IPS-20b (cell line): Measurements from ENCODE around the gene DNAJC6.
"Not testable (repeated sequence)": the region's sequence is repeated elsewhere in the genome, so short reads cannot be mapped to it uniquely, and the experiment has no call there.

Source experiments
- H3K27ac ChIP-seq: one replicate; pipeline ENCODE4 v1.5.1; 2013; ENCODE audit warnings: low read length
- H3K27me3 ChIP-seq: 2 replicates; pipeline ENCODE4 v1.6.1; 2013; ENCODE audit warnings: mild to moderate bottlenecking, low read length, inconsistent platforms; ENCODE audit not compliant: insufficient read depth
- H3K36me3 ChIP-seq: 2 replicates; pipeline ENCODE4 v1.6.1; 2013; ENCODE audit warnings: low read depth, mild to moderate bottlenecking, inconsistent platforms, low read length, moderate library complexity; ENCODE audit not compliant: insufficient read depth
- H3K4me1 ChIP-seq: 2 replicates; pipeline ENCODE4 v1.6.1; 2013; ENCODE audit warnings: mild to moderate bottlenecking, control low read depth, inconsistent platforms, low read length, moderate library complexity; ENCODE audit not compliant: insufficient read depth
- H3K4me3 ChIP-seq: 2 replicates; pipeline ENCODE4 v1.5.1; 2013; ENCODE audit warnings: mild to moderate bottlenecking, low read length, inconsistent platforms
- H3K9ac ChIP-seq: 2 replicates; pipeline ENCODE4 v1.6.1; 2013; ENCODE audit warnings: low read depth, mild to moderate bottlenecking, inconsistent platforms, low read length, moderate library complexity
- H3K9me3 ChIP-seq: 2 replicates; pipeline ENCODE4 v1.6.1; 2013; ENCODE audit warnings: mild to moderate bottlenecking, low read depth, low read length, inconsistent platforms; ENCODE audit not compliant: insufficient read depth

DNAJC6 gene

GRCh38 chr1:65440915-65441314, 131.6 kb downstream of the DNAJC6 start:
- Histone ChIP-seq H3K4me1 (peaks cover 11% of the 10 kb centered on the region), H3K9ac (no peak overlapping the region), H3K9me3 (no peaks in the 10 kb centered on the region), H3K4me3 (no peak overlapping the region), H3K27ac (no peak overlapping the region), H3K36me3 (no peaks in the 10 kb centered on the region), H3K27me3 (no peaks in the 10 kb centered on the region)

- Histone ChIP-seq H3K4me3 (no peak overlapping the region), H3K4me1 (peaks cover 11% of the 10 kb centered on the region), H3K9me3 (no peaks in the 10 kb centered on the region), H3K27ac (no peak overlapping the region), H3K36me3 (no peaks in the 10 kb centered on the region), H3K27me3 (no peaks in the 10 kb centered on the region), H3K9ac (no peak overlapping the region)
Observed at GRCh38 chr1:65441464-65441863, 132.1 kb downstream of the DNAJC6 start.

- Histone ChIP-seq H3K4me3 (no peak overlapping the region), H3K9ac (no peak overlapping the region), H3K9me3 (no peaks in the 10 kb centered on the region), H3K4me1 (peaks cover 11% of the 10 kb centered on the region), H3K27ac (no peak overlapping the region), H3K36me3 (no peaks in the 10 kb centered on the region), H3K27me3 (no peaks in the 10 kb centered on the region)
Observed at GRCh38 chr1:65442442-65442841, 133.1 kb downstream of the DNAJC6 start.

GRCh38 chr1:65443647-65444046, 134.3 kb downstream of the DNAJC6 start:
- Histone ChIP-seq H3K4me3 (no peak overlapping the region), H3K9ac (no peak overlapping the region), H3K27ac (no peak overlapping the region), H3K27me3 (no peaks in the 10 kb centered on the region), H3K36me3 (no peaks in the 10 kb centered on the region), H3K4me1 (peaks cover 11% of the 10 kb centered on the region), H3K9me3 (no peaks in the 10 kb centered on the region)

GRCh38 chr1:65444128-65444640, 134.8 kb downstream of the DNAJC6 start:
- Histone ChIP-seq H3K4me3 (no peak overlapping the region), H3K27ac (no peak overlapping the region), H3K9me3 (no peaks in the 10 kb centered on the region), H3K9ac (no peak overlapping the region), H3K27me3 (no peaks in the 10 kb centered on the region), H3K4me1 (peaks cover 11% of the 10 kb centered on the region), H3K36me3 (no peaks in the 10 kb centered on the region)

GRCh38 chr1:65445837-65446236, 136.5 kb downstream of the DNAJC6 start:
- no peak overlapping the region for H3K4me3 ChIP-seq
- H3K9me3 ChIP-seq: no peaks in the 10 kb centered on the region
- H3K36me3 ChIP-seq: no peaks in the 10 kb centered on the region
- H3K4me1 ChIP-seq: peaks cover 11% of the 10 kb centered on the region
- H3K9ac ChIP-seq: no peak overlapping the region
- H3K27me3 ChIP-seq: no peaks in the 10 kb centered on the region
- no peak overlapping the region for H3K27ac ChIP-seq

- Histone ChIP-seq H3K9me3 (no peaks in the 10 kb centered on the region), H3K36me3 (no peaks in the 10 kb centered on the region), H3K27me3 (no peaks in the 10 kb centered on the region), H3K9ac (no peak overlapping the region), H3K27ac (no peak overlapping the region), H3K4me1 (peaks cover 4% of the 10 kb centered on the region), H3K4me3 (no peak overlapping the region)
Observed at GRCh38 chr1:65449214-65449823, 140.0 kb downstream of the DNAJC6 start.

- not testable (repeated sequence) for H3K4me1 ChIP-seq, H3K27me3 ChIP-seq, H3K9ac ChIP-seq, H3K9me3 ChIP-seq, H3K27ac ChIP-seq, H3K36me3 ChIP-seq, H3K4me3 ChIP-seq
Observed at GRCh38 chr1:65455678-65456077, 146.3 kb downstream of the DNAJC6 start.

- Histone ChIP-seq H3K9ac (no peak overlapping the region), H3K4me1 (no peaks in the 10 kb centered on the region), H3K4me3 (no peak overlapping the region; the same call in 1 of the 2 replicates)
Observed at GRCh38 chr1:65456481-65456880, 147.1 kb downstream of the DNAJC6 start.

GRCh38 chr1:65457868-65458267, 148.5 kb downstream of the DNAJC6 start:
- no peaks in the 10 kb centered on the region for H3K36me3 ChIP-seq
- peaks cover 4% of the 10 kb centered on the region; the same call in 1 of the 2 replicates for H3K9me3 ChIP-seq
- H3K4me1 ChIP-seq: no peaks in the 10 kb centered on the region
- H3K27me3 ChIP-seq: no peaks in the 10 kb centered on the region
- H3K4me3 ChIP-seq: no peak overlapping the region
- H3K27ac ChIP-seq: no peak overlapping the region
- no peak overlapping the region for H3K9ac ChIP-seq

More at GRCh38 chr1:65456481-65456880, 147.1 kb downstream of the DNAJC6 start:
- Histone ChIP-seq H3K27ac (no peak overlapping the region), H3K36me3 (no peaks in the 10 kb centered on the region), H3K9me3 (peaks cover 4% of the 10 kb centered on the region; the same call in 1 of the 2 replicates), H3K27me3 (no peaks in the 10 kb centered on the region)

GRCh38 chr1:65458730-65459396, 149.5 kb downstream of the DNAJC6 start:
- peaks cover 4% of the 10 kb centered on the region; the same call in 1 of the 2 replicates for H3K9me3 ChIP-seq
- no peaks in the 10 kb centered on the region for H3K27me3 ChIP-seq
- H3K27ac ChIP-seq: no peak overlapping the region
- H3K36me3 ChIP-seq: no peaks in the 10 kb centered on the region
- no peak overlapping the region for H3K4me3 ChIP-seq
- H3K9ac ChIP-seq: no peak overlapping the region
- H3K4me1 ChIP-seq: no peaks in the 10 kb centered on the region

- Histone ChIP-seq H3K27ac (no peak overlapping the region), H3K9ac (no peak overlapping the region), H3K27me3 (no peaks in the 10 kb centered on the region), H3K4me3 (no peak overlapping the region), H3K36me3 (no peaks in the 10 kb centered on the region), H3K4me1 (no peaks in the 10 kb centered on the region), H3K9me3 (peaks cover 4% of the 10 kb centered on the region; the same call in 1 of the 2 replicates)
Observed at GRCh38 chr1:65459397-65459768, 150.0 kb downstream of the DNAJC6 start.
